Measurements from ENCODE around the gene PGF.
A peak's percentile ranks its signal among the peaks of the same experiment; 100 is the strongest.

Gene PGF

DNA sequence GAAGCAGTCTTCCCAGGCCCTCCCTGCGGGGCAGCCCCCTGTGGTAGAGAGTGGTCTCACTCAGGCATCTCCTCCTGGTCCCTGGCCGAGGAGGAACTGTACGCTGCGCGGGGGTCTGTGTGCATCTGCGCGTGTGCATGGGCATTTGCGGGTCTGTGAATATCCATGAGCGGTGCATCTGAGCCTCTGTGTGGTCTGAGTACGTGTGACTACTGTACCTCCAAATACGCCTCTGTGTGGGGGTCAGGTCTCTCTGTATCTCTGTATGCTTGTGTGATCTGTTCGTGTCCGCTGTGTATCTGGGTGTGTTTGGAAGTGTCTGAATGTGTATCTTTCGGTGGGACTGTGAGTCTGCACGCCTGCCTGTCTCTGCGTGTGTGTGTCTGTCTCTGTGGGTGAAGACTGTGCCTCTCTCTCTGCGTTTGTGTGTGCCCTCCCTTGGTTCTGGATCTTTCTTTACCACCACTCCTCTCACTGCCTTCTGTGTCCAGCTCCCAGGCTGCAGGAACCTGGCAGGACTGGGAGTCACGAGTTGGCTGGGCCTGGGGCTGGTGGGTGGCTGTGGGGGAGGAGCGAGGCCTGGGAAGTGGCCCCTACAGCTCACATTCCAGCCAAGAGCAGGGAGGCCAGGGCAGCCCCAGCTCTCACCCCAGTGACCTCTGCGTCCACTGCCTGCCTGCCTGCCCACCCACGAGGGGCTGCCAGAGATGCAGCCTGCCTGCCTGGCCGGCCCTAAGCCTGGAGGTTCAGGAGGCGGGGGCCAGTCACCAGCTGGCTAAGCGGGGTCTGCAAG is 1.1 kb upstream of the PGF start:
- no peak for DNase-seq (ENCODE audit: low spot score)

- DNase-seq (ENCODE audit: low spot score) = no peak
Measured at GRCh38 chr14:74956027-74956279, 556 bp upstream of the PGF start.

DNA sequence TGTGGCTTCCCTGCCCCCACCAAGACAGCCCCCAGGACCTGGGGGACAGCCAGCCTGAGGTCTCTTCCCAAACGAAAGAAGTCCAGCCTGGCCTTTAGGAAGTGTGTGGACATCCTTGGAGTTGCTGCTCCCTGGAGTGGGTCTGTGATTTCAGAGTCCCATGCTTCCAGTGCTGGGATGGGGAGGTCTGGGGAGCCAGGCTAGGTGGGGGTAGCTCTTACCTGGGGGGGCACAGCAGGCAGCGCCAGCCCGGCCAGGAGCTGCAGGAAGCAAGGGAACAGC is 509 bp downstream of the PGF start:
- DNase-seq (ENCODE audit: low spot score) = no peak

GRCh38 chr14:74954232-74954946 is 1.0 kb downstream of the PGF start:
- no peak for DNase-seq (ENCODE audit: low spot score)

DNA sequence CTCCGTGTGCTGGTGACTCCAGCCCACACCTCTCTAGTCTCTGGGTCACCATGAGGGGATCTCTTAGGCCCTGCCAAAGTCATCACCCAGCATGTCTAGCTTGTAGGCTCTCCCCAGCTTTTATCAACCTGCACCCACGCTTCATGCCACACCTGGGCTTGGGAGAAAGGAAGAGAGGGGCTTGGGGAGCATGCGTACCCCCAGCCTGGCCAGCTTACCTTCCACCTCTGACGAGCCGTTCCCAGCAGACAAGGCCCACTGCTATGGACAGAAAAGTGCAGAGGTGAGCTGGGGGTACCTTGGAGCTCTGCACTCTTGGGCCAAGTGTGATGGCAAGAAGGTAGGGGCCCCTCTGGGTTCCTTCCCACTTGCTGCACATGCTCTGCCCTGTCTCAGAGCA is 1.7 kb downstream of the PGF start:
- no peak for DNase-seq (ENCODE audit: low spot score)

DNA sequence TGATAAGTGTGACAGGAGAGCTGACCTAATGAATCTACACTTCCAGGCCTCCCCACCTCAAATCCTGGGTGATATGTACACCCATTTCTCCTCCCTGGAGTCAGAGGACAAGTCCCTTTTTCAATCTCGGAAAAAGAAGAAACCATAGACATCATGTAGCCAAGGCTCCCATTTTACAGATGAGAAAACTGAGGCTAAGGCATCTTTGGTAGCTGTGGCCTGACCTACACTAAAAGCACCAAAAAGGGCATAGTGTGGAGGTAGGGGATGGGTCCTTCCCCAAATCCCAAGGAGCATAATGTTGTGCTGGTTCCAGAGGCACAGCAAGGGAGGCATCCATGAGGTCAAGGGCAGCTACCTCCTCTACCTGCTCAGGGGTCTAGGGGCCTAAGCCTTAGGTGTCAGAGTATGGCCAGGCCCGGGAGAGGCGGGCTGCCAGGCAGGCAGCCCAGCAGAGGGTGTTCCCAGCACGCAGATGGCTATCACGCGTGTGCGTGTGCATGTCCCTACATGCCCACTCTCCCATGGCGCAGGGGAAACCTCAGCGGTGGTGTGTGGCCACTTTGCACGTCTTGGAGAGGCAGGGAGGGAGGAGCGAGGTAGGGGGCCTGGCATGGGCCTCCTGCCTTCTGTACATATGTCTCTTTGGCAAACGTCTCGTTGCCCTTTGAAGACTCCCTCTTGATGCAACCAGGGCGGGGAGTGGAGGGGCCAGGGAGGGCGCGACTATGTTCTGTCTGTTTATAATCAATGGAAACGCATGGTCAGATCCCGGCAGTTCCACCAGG is 2.5 kb downstream of the PGF start:
- no peak for DNase-seq (ENCODE audit: low spot score)

DNA sequence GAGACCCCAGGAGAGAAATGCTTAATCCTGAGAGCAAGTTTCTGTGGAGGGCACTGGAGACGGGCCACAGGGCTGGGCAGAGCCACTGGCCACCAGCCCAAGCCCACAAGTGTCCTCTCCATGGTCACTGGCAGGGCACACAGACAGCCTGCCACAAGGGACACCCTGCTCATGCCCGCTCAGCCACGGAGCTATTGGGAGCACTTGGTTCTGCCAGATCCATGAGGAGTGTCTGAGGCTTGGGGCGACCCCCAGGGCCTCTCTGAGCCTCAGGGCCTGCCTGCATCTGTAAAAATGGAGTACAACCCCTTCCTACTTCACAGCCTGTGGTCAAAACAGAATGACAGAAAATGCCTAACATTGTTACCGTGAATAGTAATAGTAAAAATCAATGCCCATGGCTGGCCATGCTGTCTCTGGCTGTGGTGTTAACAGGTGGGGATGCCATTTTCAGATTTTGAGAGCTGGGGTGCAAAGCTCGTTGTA is 3.2 kb downstream of the PGF start:
- no peak for DNase-seq (ENCODE audit: low spot score)

DNA sequence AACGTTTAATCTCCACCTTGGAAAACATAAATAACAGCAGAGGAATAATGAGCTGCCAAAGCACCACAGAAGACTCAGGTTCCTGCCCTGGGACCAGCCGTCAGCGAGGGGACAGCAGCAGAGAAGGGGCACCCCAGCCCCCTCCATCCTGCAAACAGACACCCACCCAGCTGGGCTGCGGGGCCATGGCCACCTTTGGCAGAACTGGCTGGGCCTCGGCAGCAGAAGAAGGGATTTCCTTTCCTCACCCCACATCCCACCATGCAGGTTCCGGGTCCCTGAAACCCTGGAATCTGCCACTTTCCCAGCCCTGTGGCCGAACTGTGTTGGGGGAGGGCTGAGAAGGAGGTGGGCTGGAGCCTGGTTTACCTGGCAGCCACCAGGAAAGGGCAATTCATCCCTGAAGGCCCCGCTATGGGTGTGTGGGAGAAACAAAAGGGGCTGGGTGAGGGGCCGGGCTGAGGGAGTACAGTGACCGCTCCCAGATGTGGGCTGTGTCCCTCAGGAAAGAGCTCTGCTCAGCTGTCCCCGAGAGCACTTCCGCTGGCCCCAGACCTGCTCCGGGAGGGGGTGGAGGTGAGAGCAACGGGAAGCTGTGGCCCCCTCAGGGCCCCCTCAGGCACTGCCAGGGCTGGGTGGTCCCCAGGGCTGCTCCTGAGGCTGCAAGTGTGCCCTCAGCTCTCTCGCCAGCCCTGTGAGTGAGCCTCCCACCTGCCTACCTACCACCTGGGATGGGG is 3.8 kb downstream of the PGF start:
- DNase-seq (ENCODE audit: low spot score) = no peak

- DNase-seq (ENCODE audit: low spot score) = no peak
Measured at GRCh38 chr14:74950795-74951442, 4.5 kb downstream of the PGF start.

- DNase-seq (ENCODE audit: low spot score) = no peak
Measured at GRCh38 chr14:74949859-74950573, 5.4 kb downstream of the PGF start.

GRCh38 chr14:74949191-74949601 is 6.2 kb downstream of the PGF start:
- no peak for DNase-seq (ENCODE audit: low spot score)

DNA sequence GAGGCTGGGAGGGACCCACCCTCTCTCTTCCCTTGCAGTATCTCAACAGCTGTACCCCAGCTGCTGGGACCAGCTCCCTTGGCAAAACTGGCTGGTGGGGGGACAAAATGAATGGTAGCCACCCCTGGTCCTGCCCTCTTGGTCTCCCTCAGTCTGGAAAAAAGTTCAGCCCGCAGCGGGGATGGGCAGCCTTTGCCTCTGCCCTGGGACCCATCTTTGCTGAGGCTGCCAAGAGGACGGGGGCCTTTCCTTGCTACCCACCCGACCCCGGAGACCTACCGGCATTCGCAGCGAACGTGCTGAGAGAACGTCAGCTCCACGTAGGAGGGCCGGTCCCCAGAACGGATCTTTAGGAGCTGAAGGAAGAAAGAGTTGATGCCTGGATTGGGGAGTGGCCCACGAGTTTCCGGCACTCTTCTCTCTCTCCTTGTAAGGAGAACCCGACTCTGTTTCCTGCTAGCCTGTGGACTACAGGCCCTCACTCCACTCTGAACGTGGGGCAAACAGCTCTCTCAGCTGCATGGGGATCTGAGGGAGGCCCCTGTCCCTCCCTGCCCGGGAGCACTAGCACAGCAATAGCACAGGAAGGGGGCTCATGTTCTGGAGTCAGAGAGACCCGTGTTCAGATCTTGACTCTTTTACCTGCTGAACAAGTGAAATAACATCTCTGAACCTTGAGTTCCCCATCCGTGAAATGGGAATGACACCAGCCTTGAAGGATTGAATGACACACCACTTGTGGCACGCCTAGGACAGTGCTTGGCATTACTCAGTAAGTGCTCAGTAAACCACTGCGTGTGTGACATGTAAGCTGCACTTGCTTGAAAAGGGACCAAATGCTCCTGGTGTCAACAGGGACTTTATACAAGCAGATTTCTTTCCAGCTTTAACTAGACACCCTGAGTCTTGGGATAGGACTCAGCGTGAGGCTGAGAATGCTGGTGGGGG is 6.9 kb downstream of the PGF start:
- no peak for DNase-seq (ENCODE audit: low spot score)

DNA sequence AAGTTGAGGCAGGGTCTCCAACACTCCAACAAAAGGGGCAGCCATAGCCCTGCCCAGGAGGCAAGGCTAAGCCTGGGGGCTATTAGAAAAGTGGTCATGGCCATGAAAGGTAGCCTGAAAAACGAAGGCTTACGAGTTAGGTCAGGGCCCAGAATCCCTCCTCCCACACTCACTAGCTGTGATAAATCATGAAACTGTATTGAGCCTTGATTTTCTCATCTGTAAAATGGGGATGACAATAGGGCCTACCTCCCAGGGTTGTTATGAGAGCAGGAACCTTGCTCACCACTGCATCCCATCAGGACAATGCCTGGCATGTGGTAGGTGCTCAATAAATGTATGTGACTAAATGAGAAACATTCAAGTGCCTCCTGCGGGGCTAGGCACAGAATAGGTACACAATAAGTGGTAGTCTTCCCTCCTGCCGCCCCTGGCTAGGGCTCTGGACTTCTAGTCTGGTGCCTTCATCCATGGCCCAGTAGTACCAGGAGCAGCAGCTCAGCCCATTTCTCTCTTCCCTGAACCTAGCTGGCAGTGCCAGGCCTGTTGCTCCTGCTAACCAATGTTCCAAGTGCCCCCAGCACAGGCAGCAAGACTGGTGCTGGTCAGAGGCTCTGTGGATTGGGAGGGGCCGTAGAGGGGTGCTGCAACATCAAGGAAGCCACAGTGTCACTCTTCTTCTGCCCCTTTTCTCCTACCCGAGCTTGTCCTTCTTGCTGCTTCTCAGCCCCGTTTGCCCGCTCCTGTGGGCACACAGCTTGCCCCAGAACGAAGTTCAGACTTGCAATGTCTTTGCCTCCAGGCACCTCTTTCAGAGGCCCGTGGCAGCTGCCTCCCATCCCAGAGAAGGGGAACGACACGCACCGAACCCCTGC is 7.8 kb downstream of the PGF start:
- DNase-seq (ENCODE audit: low spot score) = no peak

DNA sequence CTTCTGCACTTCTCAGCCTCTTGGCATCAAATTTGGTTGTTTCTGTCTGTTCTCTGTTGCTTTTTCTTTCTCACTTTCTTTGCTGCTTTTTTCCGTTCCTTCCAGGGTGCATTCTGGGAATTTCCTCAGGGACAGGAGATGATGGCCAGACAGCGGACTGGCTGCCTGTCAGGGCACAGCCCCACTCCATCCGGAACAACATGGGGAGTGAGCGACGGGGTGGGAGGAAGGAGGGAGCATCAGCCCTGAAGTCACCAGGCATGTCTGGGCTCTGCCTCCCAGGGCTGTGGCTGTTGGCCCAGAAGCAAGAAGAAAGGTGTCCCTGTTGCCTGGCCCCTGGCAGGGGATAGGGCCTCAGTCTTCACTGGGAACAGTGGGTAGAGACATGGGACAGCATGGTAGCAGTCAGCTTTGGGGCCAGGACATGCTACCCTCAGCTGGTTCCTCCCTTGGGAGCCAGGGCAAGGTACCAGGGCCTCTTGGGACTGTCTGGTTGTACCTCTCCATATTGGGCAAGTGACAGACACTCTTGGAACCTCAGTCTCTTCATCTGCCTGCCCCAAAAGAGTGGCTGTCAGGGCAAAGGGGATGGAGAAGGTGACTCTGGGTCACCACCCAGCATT is 8.6 kb downstream of the PGF start:
- DNase-seq (ENCODE audit: low spot score) = no peak

- DNase-seq (ENCODE audit: low spot score) = peak; percentile 91
Measured at GRCh38 chr14:74945852-74946658, 9.3 kb downstream of the PGF start.

GRCh38 chr14:74945261-74945851 is 10.0 kb downstream of the PGF start:
- no peak for DNase-seq (ENCODE audit: low spot score)

- DNase-seq (ENCODE audit: low spot score) = no peak
Measured at GRCh38 chr14:74942608-74943007, 12.8 kb downstream of the PGF start.

Data from AG08396 (cell line).